HCT116 (cell line): Measurements from ENCODE around the gene WNK2. TPM values are rescaled to one million over a fixed set of nuclear protein-coding genes. Genes with fewer than 3 reads are reported as not detected.
"Not testable (repeated sequence)": the region's sequence is repeated elsewhere in the genome, so short reads cannot be mapped to it uniquely, and the experiment has no call there.

ENCODE experiments used
- ATAC-seq: fragments of 200-7000 bp; cut with Tn5 transposase; 2 replicates; pipeline ENCODE4 v1.9.1; 2020; ENCODE audit warnings: mild to moderate bottlenecking, moderate library complexity
- BruUV-seq: library from RNA; stranded (reverse); fragments of 400-500 nt; replicated peaks from 2 replicates; lab custom pipeline; 2021; lab: Mats Ljungman, UMichigan
- CTCF ChIA-PET: fragments of 300-600 bp; sonication (Branson Sonifier 250); formaldehyde crosslinking; loops from one replicate; lab custom pipeline; 2021; ENCODE audit warnings: antibody characterized with exemption; lab: Charles Lee
- POLR2A ChIA-PET: fragments of 300-600, 350-600 bp; sonication (Branson Sonifier 250); formaldehyde crosslinking; loops from one replicate; lab custom pipeline; 2021; ENCODE audit warnings: antibody characterized with exemption; lab: Charles Lee
- RAD21 ChIA-PET, 2 experiments: fragments of 300-600 bp; sonication (Branson Sonifier 250); formaldehyde crosslinking; loops; one replicate each; lab custom pipeline; 2023; ENCODE audit warnings: low total read pairs in 2 of 2; ENCODE audit not compliant: uncharacterized antibody in 2 of 2, unreplicated experiment in 2 of 2, low non-redundant PET in 1 of 2; lab: Charles Lee
- DNase-seq: peaks from one replicate; pipeline ENCODE4 v3.0.0-alpha.2; 2010; ENCODE audit warnings: low read depth, low spot score
- H2AFZ ChIP-seq: fragments of 200-600 bp; shearing (Covaris generic), sonication (generic); 2 replicates; pipeline ENCODE4 v1.6.1; 2017; ENCODE audit warnings: low read depth, mixed run types, mixed read lengths, antibody characterized with exemption, low read length; ENCODE audit not compliant: poor library complexity, severe bottlenecking
- H3K27ac ChIP-seq: 2 replicates; pipeline ENCODE4 v1.5.1; 2012; ENCODE audit warnings: low read depth, low read length
- H3K27me3 ChIP-seq: fragments of 200-600 bp; sonication (generic); 2 replicates; pipeline ENCODE4 v1.6.1; 2016; ENCODE audit warnings: mixed run types, low read length, mixed read lengths; ENCODE audit not compliant: insufficient read depth
- H3K36me3 ChIP-seq, 2 experiments: fragments of 200-500 bp in 1 of 2; fragments of 200-600 bp in 1 of 2; sonication (Bioruptor generic) in 1 of 2; sonication (generic) in 1 of 2; 2 replicates each; pipeline versions ENCODE4 v1.5.1 to v1.6.1; 2014 to 2016; ENCODE audit warnings: low read length in 2 of 2, inconsistent platforms in 1 of 2, mixed read lengths in 1 of 2, mixed run types in 1 of 2; ENCODE audit not compliant: insufficient read depth in 2 of 2, control insufficient read depth in 1 of 2
- H3K4me1 ChIP-seq, 2 experiments: fragments of 200-600 bp in 1 of 2; sonication (generic) in 1 of 2; 2 replicates each; pipeline versions ENCODE4 v1.5.1 to v1.6.1; 2012 to 2017; ENCODE audit warnings: low read length in 2 of 2, inconsistent platforms in 1 of 2, mild to moderate bottlenecking in 1 of 2, mixed read lengths in 1 of 2, mixed run types in 1 of 2, moderate library complexity in 1 of 2; ENCODE audit not compliant: insufficient read depth in 2 of 2, control insufficient read depth in 1 of 2
- H3K4me2 ChIP-seq: fragments of 200-600 bp; sonication (generic); 2 replicates; pipeline ENCODE4 v1.6.1; 2017; ENCODE audit warnings: mixed run types, low read length, mixed read lengths
- H3K4me3 ChIP-seq, 2 experiments: fragments of 200-600 bp in 1 of 2; sonication (generic) in 1 of 2; replicated peaks in 1 of 2; 2 replicates each; pipeline ENCODE4 v1.5.1; 2011 to 2016; ENCODE audit warnings: low read length in 2 of 2, control low read depth in 1 of 2, low read depth in 1 of 2, mild to moderate bottlenecking in 1 of 2, mixed read lengths in 1 of 2, mixed run types in 1 of 2
- H3K79me2 ChIP-seq: fragments of 200-600 bp; sonication (generic); 2 replicates; pipeline ENCODE4 v1.6.1; 2017; ENCODE audit warnings: mild to moderate bottlenecking, mixed run types, low read length, moderate library complexity, mixed read lengths; ENCODE audit not compliant: insufficient read depth
- H3K9ac ChIP-seq: fragments of 200-600 bp; sonication (generic); 2 replicates; pipeline ENCODE4 v1.6.1; 2016; ENCODE audit warnings: low read length, mixed read lengths
- H3K9me2 ChIP-seq: fragments of 200-600 bp; sonication (generic), shearing (Covaris generic); 2 replicates; pipeline ENCODE4 v1.6.1; 2017; ENCODE audit warnings: mixed run types, mild to moderate bottlenecking, moderate library complexity; ENCODE audit not compliant: insufficient read depth
- H3K9me3 ChIP-seq, 2 experiments: fragments of 200-500 bp in 1 of 2; fragments of 200-600 bp in 1 of 2; sonication (Bioruptor generic) in 1 of 2; sonication (generic) in 1 of 2; 2 replicates each; pipeline ENCODE4 v1.6.1; 2014 to 2017; ENCODE audit warnings: low read length in 2 of 2, mixed read lengths in 2 of 2, inconsistent platforms in 1 of 2, low read depth in 1 of 2, mild to moderate bottlenecking in 1 of 2, mixed run types in 1 of 2, moderate library complexity in 1 of 2; ENCODE audit not compliant: control insufficient read depth in 1 of 2, insufficient read depth in 1 of 2
- H4K20me1 ChIP-seq: fragments of 200-600 bp; sonication (generic), shearing (Covaris generic); 2 replicates; pipeline ENCODE4 v1.6.1; 2017; ENCODE audit warnings: mixed run types, mild to moderate bottlenecking, moderate library complexity; ENCODE audit not compliant: insufficient read depth
- CBX3 ChIP-seq: IDR thresholded peaks from 2 replicates; pipeline ENCODE4 v1.6.1; 2012; ENCODE audit warnings: low read depth
- CEBPB ChIP-seq: IDR thresholded peaks from 2 replicates; pipeline ENCODE4 v1.6.1; 2012; ENCODE audit warnings: low read depth
- EGR1 ChIP-seq: IDR thresholded peaks from 2 replicates; pipeline ENCODE4 v1.6.1; 2012; ENCODE audit warnings: low read depth
- ELF1 ChIP-seq: IDR thresholded peaks from 2 replicates; pipeline ENCODE4 v1.6.1; 2012; ENCODE audit warnings: low read depth, borderline replicate concordance
- EZH2 ChIP-seq: fragments of 200-600 bp; sonication (generic); IDR thresholded peaks from 2 replicates; pipeline ENCODE4 v1.6.1; 2017; ENCODE audit warnings: antibody characterized with exemption, mixed run types
- EZH2phosphoT487 ChIP-seq: fragments of 200-600 bp; IDR thresholded peaks from 2 replicates; pipeline ENCODE4 v1.6.1; 2018; ENCODE audit warnings: antibody characterized with exemption, borderline replicate concordance
- FOSL1 ChIP-seq: IDR thresholded peaks from 2 replicates; pipeline ENCODE4 v1.6.1; 2012; ENCODE audit warnings: low read depth
- JUND ChIP-seq: IDR thresholded peaks from 2 replicates; pipeline ENCODE4 v1.6.1; 2012
- TCF7L2 ChIP-seq: IDR thresholded peaks from 2 replicates; pipeline ENCODE4 v1.7.0; 2011; ENCODE audit warnings: borderline replicate concordance, inconsistent platforms; ENCODE audit not compliant: insufficient read depth, insufficient read length; ENCODE audit errors: extremely low read depth
- ZFX ChIP-seq: fragments of 450-650 bp; IDR thresholded peaks from 2 replicates; pipeline ENCODE4 v1.6.1; 2017
- ZNF274 ChIP-seq: fragments of 200-500 bp; sonication (Bioruptor generic); IDR thresholded peaks from 2 replicates; pipeline ENCODE4 v1.6.1; 2014; ENCODE audit warnings: mild to moderate bottlenecking, low read depth, low read length, inconsistent platforms
- intact Hi-C: fragments of 100-400 bp; cut with micrococcal nuclease; formaldehyde crosslinking; loops from 2 replicates; pipeline ENCODE4 v1.10.0; 2022
- total RNA-seq: library from RNA; stranded (reverse); gene quantifications from one replicate; pipeline ENCODE4 v1.2.1, GENCODE V29; 2021; ENCODE audit not compliant: unreplicated experiment

The WNK2 gene
- total RNA-seq, 1 experiment from 2014 or later, result 24.4 TPM

- RAD21 ChIA-PET, result no interaction called here
- no peaks in the 10 kb centered on the region for H3K79me2 ChIP-seq
- no peak overlapping the region for H2AFZ ChIP-seq
- POLR2A ChIA-PET, result no interaction called here
- TF ChIP-seq CEBPB, result no peak
- no peak for TF ChIP-seq ELF1
- no peak for TF ChIP-seq EZH2phosphoT487
- no peak for TF ChIP-seq EGR1
- no peak for TF ChIP-seq ZFX
- no peak for TF ChIP-seq CBX3
- TF ChIP-seq FOSL1, result no peak
- TF ChIP-seq EZH2, result no peak
- TF ChIP-seq JUND, result no peak
- no peak for TF ChIP-seq ZNF274
- no peak for TF ChIP-seq TCF7L2
- no peak for ATAC-seq
- H3K9me2 ChIP-seq, result no peaks in the 10 kb centered on the region
- H3K9me3 ChIP-seq, result no peaks in the 10 kb centered on the region
- no peaks in the 10 kb centered on the region for H3K27me3 ChIP-seq
- H3K27ac ChIP-seq, result no peak overlapping the region
- no peak overlapping the region for H3K4me2 ChIP-seq
- no peaks in the 10 kb centered on the region for H4K20me1 ChIP-seq
- CTCF ChIA-PET, result no interaction called here
- no peaks in the 10 kb centered on the region for H3K4me1 ChIP-seq
- no peaks in the 10 kb centered on the region for H3K36me3 ChIP-seq
- no peak overlapping the region for H3K4me3 ChIP-seq
- intact Hi-C loops, result no loop called here
- H3K9ac ChIP-seq, result no peak overlapping the region
- BruUV-seq, result no TSS peak
- no peak for DNase-seq
These were observed 137.3 kb downstream of the WNK2 start for GRCh38 chr9:93321220-93321610.

GRCh38 chr9:93323446-93323954 is 139.6 kb downstream of the WNK2 start:
- H3K4me1 ChIP-seq, H3K27me3 ChIP-seq, H2AFZ ChIP-seq, H3K4me3 ChIP-seq, ATAC-seq, CTCF ChIA-PET, H3K79me2 ChIP-seq, H4K20me1 ChIP-seq, RAD21 ChIA-PET, BruUV-seq, H3K4me2 ChIP-seq, H3K27ac ChIP-seq, H3K36me3 ChIP-seq, intact Hi-C loops, POLR2A ChIA-PET, DNase-seq, H3K9me3 ChIP-seq, H3K9ac ChIP-seq, H3K9me2 ChIP-seq: not testable (repeated sequence)
